Neural progenitor cell (in vitro differentiated cells): ENCODE data around the gene LTA.

Experiments
- CTCF ChIP-seq: fragments of 200-600 bp; sonication (generic); IDR thresholded peaks from 2 replicates; pipeline ENCODE4 v1.5.1; 2017; ENCODE audit warnings: antibody characterized with exemption, mild to moderate bottlenecking
- EZH2phosphoT487 ChIP-seq: fragments of 200-600 bp; sonication (generic); IDR thresholded peaks from 2 replicates; pipeline ENCODE4 v1.6.1; 2017; ENCODE audit warnings: antibody characterized with exemption

GRCh38 chr6:31556307-31556706, 15.8 kb upstream of the LTA start:
- TF ChIP-seq CTCF (no peak), EZH2phosphoT487 (no peak)
